Measurements from ENCODE around the gene KCNK4.
A peak's percentile ranks its signal among the peaks of the same experiment; 100 is the strongest.

Gene KCNK4

DNA sequence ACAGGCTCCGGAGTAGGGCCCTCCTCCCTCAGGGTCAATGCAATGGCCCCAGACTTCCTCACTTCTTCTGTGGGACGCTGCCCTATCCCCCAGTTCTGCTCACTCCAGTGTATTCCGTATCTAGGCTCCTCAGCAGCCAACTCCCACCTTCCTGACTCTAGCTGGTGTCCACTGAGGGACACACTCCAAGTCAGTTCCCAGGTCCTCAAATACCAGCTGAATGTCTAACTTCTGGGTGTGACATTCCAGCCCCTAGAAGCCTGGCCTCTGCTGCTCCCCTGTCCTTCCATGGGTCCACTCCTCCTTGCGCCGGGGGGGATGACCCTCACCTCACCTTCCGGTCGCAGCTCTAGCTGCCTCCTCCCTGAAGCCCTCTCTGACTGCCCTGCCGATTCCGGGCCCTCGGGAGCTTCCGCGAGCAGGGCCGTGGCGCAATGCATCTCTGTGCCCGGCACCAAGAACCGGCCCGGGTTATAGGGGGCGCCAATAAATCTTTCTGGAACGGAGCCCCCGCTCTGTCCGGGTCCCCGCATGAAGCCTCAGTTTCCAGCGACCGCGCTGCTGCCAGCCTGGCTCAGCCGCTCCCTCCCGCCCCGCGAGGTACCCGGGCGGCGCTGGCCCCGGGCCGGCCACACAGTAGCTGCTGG is 22.1 kb upstream of the KCNK4 start:
- DNase-seq (ENCODE audit: low spot score), result peak; percentile 74

DNA sequence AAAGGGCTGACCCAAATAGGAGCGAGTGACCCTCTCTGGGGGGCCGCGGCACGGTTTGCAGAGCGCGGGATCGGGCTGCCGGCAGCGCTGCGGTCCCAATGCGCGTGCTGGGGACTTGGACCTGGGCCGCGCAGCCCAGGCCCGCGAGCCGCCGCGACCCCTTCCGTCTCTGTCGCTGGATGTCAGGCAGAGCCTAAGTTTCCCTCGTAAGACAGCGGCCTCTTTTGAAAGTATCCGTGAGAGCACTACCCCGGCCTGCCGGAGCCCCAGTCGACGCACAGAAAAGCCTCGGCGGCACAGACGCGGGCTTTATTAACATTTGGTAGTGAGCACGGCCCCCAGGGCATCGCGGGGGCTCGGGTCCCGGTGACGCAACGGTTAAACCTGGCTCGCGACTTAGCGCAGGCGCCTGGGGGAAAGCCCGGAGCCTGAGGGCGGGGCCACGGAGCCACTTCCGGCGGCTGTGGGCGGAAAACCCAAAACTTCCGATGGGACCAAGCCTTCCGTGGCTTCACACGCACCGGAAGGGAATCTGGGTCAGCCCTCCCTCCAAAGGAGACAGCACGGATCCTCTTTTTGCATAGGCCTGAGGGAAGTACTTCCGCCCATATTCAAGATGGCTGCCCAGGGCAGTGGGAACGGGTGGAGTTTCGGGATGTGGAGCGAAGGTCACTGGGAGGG is 21.4 kb upstream of the KCNK4 start:
- DNase-seq (ENCODE audit: low spot score), result peak; percentile 98

DNA sequence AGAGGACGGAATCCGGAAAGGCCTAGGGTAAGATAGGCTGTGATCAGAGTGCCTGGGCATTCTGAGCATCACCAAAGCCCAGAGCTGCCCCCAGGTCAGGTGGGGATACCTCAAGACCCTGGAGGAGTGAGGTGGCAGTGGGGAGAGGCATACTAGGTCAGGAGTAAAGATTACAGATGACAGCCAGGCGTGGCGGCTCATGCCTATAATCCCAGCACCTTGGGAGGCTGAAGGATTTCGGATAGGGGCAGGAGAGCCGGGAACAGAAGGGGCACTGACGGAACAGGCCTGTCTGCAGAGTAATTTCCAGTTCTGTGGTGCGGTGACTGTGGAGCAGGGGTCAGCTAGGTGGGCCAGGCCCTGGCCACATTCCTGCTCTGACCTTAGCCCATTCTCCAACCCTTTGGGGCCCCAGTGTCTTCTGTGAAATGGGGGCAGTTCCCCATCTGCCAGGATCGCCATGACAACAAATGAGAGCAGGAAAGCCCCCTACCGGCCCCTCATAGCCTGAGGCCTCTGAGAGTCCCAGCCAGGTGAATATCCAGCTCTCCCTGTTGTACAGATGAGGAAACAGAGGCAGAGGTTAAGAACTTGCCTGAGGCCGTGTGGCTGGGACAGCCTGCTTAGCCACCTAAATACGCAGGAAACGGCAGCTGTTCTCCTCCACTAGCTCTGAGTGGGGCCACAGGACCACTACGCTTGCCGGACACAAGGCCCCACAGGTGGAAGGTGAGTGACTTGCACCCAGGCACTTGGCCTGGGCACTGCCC is 15.9 kb upstream of the KCNK4 start:
- DNase-seq (ENCODE audit: low spot score), result no peak

DNA sequence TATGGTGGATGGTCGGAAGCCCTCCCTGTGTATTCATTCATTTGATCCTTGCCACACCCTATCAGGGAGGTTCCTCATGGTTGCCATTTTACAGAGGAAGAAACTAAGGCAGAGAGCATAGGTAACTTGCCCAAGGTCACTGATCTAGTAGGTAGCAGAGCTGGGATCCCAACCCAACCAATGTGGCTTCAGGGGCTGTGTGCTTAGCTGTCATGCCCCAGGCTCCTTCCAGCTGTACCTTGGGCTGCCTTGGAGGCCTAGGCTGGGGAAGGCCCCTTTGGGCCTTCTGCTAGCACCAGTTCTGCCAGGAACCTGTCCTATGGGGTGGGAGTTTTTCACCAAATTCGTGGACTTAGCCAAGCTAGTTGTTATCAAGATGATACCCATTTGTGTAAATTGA is 15.3 kb upstream of the KCNK4 start:
- DNase-seq (ENCODE audit: low spot score), result no peak

GRCh38 chr11:64276653-64277431 is 14.3 kb upstream of the KCNK4 start:
- no peak for DNase-seq (ENCODE audit: low spot score)

- DNase-seq (ENCODE audit: low spot score), result no peak
Observed at GRCh38 chr11:64278576-64279190, 12.4 kb upstream of the KCNK4 start.

DNA sequence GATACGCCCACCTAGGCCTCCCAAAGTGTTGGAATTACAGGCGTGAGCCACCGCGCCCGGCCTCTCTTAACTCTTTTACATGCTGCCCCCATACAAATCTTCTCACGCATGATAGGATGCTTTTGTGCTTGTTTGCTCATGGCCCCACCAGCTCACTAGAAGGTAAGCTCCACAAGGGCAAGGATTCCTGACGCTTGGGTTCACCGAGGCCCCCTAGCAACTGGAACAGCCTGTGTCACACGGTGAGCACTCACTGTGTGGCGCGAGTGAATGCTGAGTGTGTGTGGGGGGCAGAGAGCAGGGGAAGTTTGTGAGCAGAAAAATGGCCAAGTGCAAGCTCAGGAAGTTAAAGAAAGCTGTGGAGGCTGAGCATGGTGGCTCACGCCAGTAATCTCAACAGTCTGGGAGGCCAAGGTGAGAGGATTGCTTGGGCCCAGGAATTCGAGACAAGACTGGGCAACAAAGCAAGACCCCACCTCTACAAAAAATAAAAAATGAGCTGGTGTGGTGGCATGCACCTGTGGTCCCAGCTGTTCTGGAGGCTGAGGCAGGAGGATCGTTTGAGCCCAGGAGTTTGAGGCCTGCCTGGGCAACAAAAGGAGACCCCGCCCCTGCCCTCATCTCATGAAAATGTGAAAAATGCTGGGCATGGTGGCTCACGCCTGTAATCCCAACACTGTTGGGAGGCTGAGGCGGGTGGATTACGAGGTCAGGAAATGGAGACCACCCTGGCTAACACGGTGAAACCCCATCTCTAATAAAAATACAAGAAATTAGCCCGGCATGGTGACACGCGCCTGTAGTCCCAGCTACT is 8.9 kb upstream of the KCNK4 start:
- DNase-seq (ENCODE audit: low spot score), result no peak

DNA sequence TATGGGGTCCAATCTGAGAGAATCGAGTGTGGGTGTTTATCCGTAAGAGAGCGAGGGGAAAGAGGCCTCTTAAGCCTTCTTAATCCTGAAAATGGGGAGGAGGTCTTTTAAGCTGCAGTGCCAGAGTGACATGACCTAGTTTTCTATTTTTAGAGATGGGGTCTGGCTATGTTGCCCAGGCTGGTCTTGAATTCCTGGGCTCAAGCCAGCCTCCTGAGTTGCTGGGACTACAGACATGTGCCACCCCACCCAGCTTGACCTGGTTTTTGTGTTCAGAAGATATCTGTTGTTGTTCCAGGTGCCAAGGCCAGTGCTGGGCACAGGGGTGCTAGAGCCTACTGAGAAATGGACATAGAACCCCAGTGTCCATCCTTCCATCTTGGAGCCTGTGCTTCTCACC is 8.0 kb upstream of the KCNK4 start:
- DNase-seq (ENCODE audit: low spot score), result no peak

DNA sequence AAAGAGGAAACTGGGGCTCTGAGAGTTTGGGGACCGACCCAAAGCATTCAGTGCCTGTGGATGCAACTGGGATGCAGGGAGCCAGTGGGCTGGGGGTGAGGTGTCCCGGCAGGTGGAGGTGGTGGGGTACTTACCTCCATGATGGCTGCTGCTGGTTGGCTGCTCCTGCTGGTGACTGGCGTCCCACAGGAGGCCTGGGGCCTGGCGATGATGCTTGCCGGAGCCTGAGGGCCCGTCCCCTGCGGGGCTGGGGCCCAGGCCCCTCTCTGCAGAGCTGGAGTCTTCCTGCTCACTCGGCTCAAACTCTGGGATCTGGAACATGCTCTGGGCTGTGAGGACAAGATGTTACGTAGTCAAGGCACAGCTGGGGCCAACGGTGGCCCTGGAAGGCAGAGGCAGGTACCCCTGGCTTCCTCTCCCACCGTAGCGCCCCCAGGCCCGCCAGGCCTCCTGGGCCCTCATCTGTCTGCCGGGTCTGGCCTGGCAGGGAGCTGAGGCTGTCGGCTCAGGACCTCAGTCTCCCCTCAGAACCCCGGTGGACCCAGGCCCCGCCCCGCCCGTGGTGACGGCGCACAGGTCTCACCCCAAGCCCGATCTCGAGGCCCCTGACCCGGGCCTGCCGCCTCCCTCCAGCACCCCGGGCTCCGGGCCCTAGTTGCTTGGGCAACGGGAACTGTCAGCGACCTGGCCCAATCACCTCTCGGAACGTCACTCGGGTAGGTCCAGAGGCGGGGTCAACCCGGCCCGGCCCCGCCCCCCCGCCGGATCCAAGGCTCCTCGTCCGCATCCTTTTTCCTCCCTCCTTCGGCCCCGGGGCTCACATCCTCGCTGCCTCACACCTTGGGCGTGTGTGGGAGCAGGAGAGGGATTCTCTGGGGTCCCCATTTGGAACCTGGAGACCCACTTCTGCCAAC is 6.8 kb upstream of the KCNK4 start, which contains the start of gene BAD:
BAD (minus strand) TSS at position 618 of the 914 bp plus-strand sequence; CDS start at position 321, 297 bp downstream.
- DNase-seq (ENCODE audit: low spot score), result peak; percentile 97

DNA sequence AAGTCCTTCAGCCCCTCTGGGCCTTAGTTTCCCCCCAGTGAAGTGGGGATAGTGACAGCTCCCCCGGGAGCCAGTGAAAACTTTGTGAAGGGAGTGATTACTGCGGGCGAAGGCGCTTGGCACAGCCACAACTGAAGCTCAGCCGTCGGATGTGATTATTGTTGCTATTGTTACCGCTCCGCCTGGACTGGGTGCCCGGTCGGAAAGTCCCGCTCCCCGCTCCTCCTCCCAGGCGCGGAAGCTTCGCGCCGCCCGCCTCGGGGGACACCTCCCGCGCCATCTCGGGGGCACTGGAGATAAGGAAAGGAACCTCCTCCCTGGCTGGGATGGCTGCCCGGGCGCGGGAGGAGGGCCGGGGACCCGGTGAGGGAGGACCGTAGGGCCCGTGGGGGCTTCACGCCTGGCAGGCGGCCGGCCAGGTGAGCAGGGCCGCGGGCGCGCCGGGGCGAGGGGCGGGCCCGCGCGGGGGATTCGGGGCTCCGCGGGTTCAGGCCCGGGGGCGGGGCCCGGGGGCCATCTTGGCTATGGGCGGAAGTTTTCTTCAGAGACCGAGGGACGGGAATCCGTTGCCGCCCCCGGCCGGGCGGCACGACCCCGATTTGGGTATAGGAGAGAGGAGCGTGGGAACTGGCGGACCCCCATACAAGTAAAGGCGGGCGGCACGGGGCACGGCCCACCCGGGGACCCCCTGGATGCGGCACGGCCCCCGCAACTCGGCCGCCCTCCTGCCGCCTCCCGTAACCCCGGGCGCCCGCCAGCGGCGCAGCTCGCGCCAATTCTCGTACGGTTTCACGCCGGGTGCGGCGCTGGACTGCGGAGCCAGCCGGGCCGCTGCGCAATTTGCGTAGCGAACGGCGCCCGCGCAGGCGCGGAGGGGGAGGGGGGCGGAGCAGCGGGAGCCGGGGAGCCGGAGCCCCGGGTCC is 5.9 kb upstream of the KCNK4 start, which contains the start of gene GPR137:
GPR137 (plus strand) TSS at position 887 of the 923 bp plus-strand sequence. CDS start 677 bp downstream, outside the sequence.
- DNase-seq (ENCODE audit: low spot score), result peak; percentile 92

GRCh38 chr11:64285885-64286800 is 5.0 kb upstream of the KCNK4 start:
- no peak for DNase-seq (ENCODE audit: low spot score)

DNA sequence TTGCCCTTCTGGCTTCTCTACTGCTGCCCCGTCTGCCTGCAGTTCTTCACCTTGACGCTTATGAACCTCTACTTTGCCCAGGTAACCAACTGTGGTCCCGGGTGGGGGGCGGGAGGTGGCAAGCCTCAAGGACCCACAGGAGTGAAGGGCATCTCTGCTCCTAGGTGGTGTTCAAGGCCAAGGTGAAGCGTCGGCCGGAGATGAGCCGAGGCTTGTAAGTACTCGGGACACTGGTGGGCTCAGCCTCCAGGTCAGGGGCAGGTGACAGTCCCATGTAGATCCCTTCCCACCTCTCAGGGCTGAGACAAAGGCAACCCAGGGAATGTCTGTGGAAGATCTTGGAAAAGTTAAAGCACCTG is 4.3 kb upstream of the KCNK4 start:
- DNase-seq (ENCODE audit: low spot score), result no peak

- no peak for DNase-seq (ENCODE audit: low spot score)
Observed at GRCh38 chr11:64287676-64288352, 3.3 kb upstream of the KCNK4 start.

GRCh38 chr11:64288353-64288750 is 2.8 kb upstream of the KCNK4 start:
- no peak for DNase-seq (ENCODE audit: low spot score)

DNA sequence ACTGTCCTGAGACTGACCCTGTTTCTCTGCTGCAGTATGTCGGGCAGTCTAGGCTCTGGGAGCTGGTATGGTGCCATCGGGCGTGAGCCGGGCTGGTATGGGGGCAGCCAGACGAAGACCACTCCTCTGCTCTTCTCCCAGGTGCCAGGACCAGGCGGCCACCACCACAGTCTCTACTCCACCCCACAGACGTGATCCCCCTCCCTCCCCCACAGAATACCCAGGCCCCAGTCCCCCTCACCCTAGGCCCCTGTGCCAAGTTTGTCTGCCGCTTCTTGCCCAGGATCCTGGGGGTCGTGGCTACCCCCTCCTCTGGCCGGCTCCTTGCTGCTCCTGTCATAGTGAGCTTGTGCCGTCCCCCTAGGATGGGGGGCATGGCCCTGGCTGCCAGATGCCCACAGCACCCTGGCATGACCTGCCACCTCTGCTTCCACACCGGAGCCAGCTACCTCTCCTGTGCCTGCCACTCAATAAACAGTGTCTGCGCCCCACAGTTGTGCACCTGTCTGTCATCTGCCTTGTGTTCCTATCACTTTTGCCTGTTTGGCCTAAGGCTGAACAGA is 2.0 kb upstream of the KCNK4 start:
- DNase-seq (ENCODE audit: low spot score), result no peak

Data from ecto neural progenitor cell (in vitro differentiated cells).